Activated CD4-positive, alpha-beta memory T cell treated with anti-CD3 and anti-CD28 coated beads, Interleukin-2, amount 10 ng/mL, durations not matched to agents 7 days and 5 days (primary cell): ENCODE results near the gene OMP. TPM values are rescaled to one million over a fixed set of nuclear protein-coding genes. Genes with fewer than 3 reads are reported as not detected.
A peak's percentile ranks its signal among the peaks of the same experiment; 100 is the strongest.

Source experiments
- CTCF ChIA-PET: fragments of 350-600 bp; sonication (Branson Sonifier 250); formaldehyde crosslinking; loops from one replicate; lab custom pipeline; 2021; ENCODE audit warnings: antibody characterized with exemption, inconsistent platforms; lab: Charles Lee
- POLR2A ChIA-PET: fragments of 350-600 bp; sonication (Branson Sonifier 250); formaldehyde crosslinking; loops from one replicate; lab custom pipeline; 2021; ENCODE audit warnings: antibody characterized with exemption; lab: Charles Lee
- DNase-seq: peaks from one replicate; pipeline ENCODE4 v3.0.0-alpha.2; 2020
- H3K27ac Mint-ChIP-seq: one replicate; pipeline ENCODE4 v1.8.0; 2021; ENCODE audit warnings: mild to moderate bottlenecking, mixed read lengths
- H3K27me3 Mint-ChIP-seq: one replicate; pipeline ENCODE4 v1.8.0; 2021; ENCODE audit warnings: mixed read lengths
- H3K36me3 Mint-ChIP-seq: one replicate; pipeline ENCODE4 v1.8.0; 2021; ENCODE audit warnings: low read depth, mixed read lengths
- H3K4me1 Mint-ChIP-seq: one replicate; pipeline ENCODE4 v1.8.0; 2021; ENCODE audit warnings: mixed read lengths
- H3K4me3 Mint-ChIP-seq: one replicate; pipeline ENCODE4 v1.8.0; 2021; ENCODE audit warnings: mild to moderate bottlenecking, mixed read lengths
- H3K9me3 Mint-ChIP-seq: one replicate; pipeline ENCODE4 v1.8.0; 2021; ENCODE audit warnings: mixed read lengths
- total RNA-seq, 2 experiments: library from RNA; stranded (reverse); gene quantifications; one replicate each; pipeline ENCODE4 v1.2.3, GENCODE V29; 2021

The OMP gene
- total RNA-seq, 2 experiments from 2014 or later: not detected

DNA sequence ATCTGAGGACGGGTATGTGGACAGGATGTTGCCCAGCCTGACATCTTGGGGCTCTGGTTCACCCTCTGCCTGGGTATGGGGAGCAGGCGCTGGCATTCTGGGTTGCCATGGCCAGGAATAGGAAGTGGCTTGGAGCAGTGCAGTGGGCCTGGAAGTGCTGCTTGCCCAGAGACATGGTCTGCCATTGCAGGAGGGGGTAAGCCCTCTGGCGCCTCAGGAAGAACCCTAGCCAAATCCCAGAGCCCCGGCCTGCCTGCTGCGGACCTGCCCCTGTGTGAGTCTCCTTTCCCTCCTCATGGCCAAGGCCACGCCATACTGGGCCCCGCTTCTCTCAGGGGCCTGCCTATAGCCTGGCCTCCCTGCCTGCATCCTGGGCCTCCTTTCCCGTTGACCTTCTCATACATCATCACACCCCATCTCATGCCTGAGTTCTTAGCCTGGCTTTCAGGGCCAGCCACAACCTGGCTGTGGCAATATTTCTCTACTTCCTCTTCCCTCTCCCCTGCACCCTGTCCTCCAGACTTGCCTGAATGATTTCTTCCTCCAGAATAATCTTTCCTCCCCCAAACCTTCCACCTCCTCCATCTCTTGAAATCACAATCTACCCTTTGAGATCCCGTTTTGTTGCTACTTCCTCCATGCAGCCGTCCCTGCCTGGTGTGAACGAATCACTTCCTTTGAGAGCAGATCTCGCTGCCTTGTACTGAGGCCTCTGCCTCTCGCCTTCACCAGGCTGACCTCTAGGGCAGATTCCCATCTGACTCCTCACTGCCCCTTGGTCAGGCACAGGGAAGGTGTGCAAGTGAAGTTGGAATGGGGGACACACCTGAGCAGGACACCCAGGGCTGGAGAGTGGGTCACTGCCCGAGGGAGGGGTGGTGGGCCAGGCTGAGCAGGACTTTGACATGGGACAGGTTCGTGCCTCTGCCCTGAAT lies 30.7 kb upstream of the OMP start:
- no peak for DNase-seq
- H3K4me3 Mint-ChIP-seq: no peak overlapping the region
- no peak overlapping the region for H3K27ac Mint-ChIP-seq
- no peaks in the 10 kb centered on the region for H3K9me3 Mint-ChIP-seq
- H3K27me3 Mint-ChIP-seq: peaks cover 17% of the 10 kb centered on the region
- ChIA-PET POLR2A (interaction anchor here (1.4 to 2.2 kb wide), 2 partner anchors 10 to 20 kb away, joined by 8 to 12 read pairs; no protein-coding TSS in a partner anchor), CTCF (no interaction called here)
- peaks cover 20% of the 10 kb centered on the region for H3K4me1 Mint-ChIP-seq
- no peaks in the 10 kb centered on the region for H3K36me3 Mint-ChIP-seq

DNA sequence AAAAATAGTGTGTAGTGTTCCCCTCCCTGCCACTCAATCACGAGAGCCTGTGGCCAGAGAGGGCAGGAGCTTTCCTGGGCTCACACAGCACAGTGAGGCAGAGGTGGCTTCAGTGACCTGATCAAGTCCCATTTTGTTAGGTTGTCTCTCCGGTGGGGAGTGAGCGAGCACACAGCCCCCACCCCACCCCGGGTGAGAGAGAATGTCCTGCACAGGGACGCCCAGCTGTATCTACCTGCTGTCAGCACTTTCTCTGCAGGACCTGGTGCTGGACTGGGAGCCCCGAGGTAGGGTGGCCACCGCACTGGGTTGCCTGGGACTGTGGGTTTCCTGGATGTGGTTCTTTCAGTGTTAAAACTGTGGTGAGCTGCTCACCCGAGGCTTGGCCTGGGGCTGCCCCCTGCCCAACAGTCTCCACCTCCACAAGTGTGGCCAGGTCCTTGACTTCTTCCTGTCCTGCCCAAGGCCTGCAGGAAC lies 29.8 kb upstream of the OMP start:
- H3K27ac Mint-ChIP-seq: no peak overlapping the region
- peaks cover 20% of the 10 kb centered on the region for H3K4me1 Mint-ChIP-seq
- H3K36me3 Mint-ChIP-seq: no peaks in the 10 kb centered on the region
- H3K4me3 Mint-ChIP-seq: no peak overlapping the region
- peaks cover 17% of the 10 kb centered on the region for H3K27me3 Mint-ChIP-seq
- no peaks in the 10 kb centered on the region for H3K9me3 Mint-ChIP-seq
- ChIA-PET CTCF (interaction anchor here (1.3 kb wide), 1 partner anchor 25 kb away, joined by 7 read pairs; no protein-coding TSS in a partner anchor), POLR2A (interaction anchor here (1.4 to 2.2 kb wide), 2 partner anchors 10 to 21 kb away, joined by 8 to 12 read pairs; no protein-coding TSS in a partner anchor)
- peak; percentile 55 for DNase-seq

DNA sequence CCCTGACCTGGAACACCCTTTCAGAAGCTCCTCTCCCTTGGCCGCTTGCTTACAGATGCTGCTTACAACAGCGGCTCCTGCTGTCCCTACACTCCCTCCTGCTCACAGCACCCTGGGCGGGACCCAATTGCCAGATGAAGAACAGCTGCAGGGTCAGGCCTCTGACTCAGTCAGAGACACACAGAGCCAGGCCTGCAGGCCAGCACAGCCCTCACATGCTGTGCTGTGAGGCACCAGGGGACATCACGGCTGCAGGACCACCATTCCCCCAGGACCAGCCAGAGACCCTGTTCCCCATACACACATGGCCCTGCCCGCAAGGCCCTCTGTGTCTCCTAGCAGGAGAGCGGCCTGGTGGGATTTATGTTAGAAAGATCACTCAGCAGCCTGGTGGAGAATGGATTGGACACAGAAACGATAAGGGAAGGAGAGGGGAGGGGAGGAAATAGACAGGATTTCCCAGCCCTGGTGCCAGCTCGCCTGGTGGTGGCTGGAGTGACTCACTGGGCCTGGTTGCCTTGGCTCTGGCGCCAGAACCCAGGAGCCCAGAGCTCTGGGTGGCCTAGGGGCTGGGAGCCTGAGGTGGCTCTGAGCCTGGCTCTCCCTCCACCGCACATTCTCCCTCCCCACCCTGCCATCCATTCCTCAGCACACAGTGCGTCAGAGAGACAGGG lies 29.2 kb upstream of the OMP start:
- peaks cover 20% of the 10 kb centered on the region for H3K4me1 Mint-ChIP-seq
- no peak overlapping the region for H3K4me3 Mint-ChIP-seq
- H3K27me3 Mint-ChIP-seq: peaks cover 19% of the 10 kb centered on the region
- no peak overlapping the region for H3K27ac Mint-ChIP-seq
- CTCF ChIA-PET: interaction anchor here (1.3 kb wide), 1 partner anchor 26 kb away, joined by 7 read pairs; no protein-coding TSS in a partner anchor
- H3K36me3 Mint-ChIP-seq: no peaks in the 10 kb centered on the region
- POLR2A ChIA-PET: interaction anchor here (1.4 to 2.2 kb wide), 2 partner anchors 9 to 22 kb away, joined by 8 to 12 read pairs; no protein-coding TSS in a partner anchor
- H3K9me3 Mint-ChIP-seq: no peaks in the 10 kb centered on the region
- no peak for DNase-seq

DNA sequence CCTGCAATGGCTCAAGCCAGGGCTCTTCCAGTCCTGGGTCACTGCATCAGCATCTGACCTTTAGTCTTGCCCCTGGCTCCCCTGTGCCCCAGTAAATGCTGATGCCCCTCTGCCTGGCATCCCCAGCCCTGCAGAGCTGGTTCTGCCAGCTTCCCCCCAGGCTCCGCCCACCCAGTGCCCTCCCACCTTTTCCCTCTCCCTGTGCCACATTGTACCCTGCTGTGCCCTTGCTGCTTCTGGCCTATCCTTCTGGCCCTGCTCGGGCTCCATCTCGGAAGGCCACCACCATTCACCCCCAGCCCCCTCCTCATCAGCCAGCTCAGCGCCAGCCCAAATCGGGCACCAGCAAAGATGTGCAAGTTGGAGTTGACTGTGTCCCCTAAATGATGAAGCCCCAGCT lies 28.4 kb upstream of the OMP start:
- no peak for DNase-seq
- Mint-ChIP-seq H3K27me3 (peaks cover 19% of the 10 kb centered on the region), H3K4me3 (no peak overlapping the region), H3K4me1 (peaks cover 20% of the 10 kb centered on the region), H3K27ac (no peak overlapping the region), H3K9me3 (no peaks in the 10 kb centered on the region), H3K36me3 (no peaks in the 10 kb centered on the region)
- ChIA-PET POLR2A (interaction anchor here (2.2 kb wide), 1 partner anchor 8 kb away, joined by 12 read pairs; no protein-coding TSS in a partner anchor), CTCF (no interaction called here)

DNA sequence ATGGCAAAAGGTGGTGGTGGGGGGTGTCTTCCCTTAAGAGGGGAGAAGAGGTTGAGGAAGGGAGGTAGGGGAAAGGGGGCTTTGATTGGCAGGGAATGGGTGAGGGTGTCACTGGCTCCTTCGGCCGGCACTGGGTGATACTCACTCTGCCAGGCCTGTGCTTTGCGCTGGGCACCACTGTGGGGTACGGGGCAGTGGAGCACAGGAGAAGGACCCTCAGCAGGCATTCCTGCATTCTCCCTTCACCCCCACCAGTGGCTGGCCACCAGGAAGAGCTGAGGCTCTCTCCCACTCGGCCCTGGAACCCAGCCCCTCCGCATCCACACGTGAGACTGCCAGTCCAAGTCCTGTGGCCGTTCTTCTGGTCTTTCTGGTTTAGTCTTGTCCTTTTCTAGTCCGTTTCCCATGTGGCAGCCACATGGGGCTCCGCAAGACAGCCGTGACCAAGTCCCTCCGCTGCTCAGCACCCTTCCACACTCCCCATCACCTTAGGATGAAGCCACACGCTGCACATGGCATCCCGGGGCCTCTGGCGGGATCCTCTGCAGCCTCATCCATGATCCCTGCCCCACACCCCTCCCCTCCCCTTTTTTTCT lies 27.9 kb upstream of the OMP start:
- Mint-ChIP-seq H3K4me3 (no peak overlapping the region), H3K4me1 (peaks cover 20% of the 10 kb centered on the region), H3K9me3 (no peaks in the 10 kb centered on the region), H3K27me3 (peaks cover 19% of the 10 kb centered on the region), H3K36me3 (no peaks in the 10 kb centered on the region), H3K27ac (no peak overlapping the region)
- no peak for DNase-seq
- ChIA-PET CTCF (no interaction called here), POLR2A (no interaction called here)

DNA sequence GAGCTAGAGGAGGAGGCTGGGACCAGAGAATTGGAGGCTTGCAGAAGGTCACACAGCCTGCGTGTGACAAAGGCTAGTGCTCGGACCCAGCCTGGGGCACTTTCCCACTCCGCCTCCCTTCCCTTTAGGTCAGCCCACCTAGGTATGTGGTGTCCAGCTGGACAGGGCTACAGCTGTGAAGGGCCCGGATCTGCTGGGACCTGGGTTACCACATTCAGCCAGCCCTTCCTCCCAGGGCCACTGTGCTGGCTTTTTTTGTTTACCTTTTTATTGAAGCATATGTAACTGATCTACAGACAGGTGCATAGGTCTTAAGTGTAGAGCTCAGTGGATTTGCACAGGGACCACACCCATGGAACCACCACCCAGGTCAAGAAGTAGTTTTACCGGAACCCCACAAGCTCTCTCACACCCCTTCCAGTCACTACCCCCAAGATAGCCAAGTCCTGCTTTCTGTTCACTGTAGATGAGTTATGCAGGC lies 27.2 kb upstream of the OMP start:
- no peak overlapping the region for H3K27ac Mint-ChIP-seq
- H3K36me3 Mint-ChIP-seq: no peaks in the 10 kb centered on the region
- peaks cover 20% of the 10 kb centered on the region for H3K4me1 Mint-ChIP-seq
- H3K9me3 Mint-ChIP-seq: no peaks in the 10 kb centered on the region
- ChIA-PET POLR2A (no interaction called here), CTCF (no interaction called here)
- H3K27me3 Mint-ChIP-seq: peaks cover 16% of the 10 kb centered on the region
- H3K4me3 Mint-ChIP-seq: no peak overlapping the region
- no peak for DNase-seq

DNA sequence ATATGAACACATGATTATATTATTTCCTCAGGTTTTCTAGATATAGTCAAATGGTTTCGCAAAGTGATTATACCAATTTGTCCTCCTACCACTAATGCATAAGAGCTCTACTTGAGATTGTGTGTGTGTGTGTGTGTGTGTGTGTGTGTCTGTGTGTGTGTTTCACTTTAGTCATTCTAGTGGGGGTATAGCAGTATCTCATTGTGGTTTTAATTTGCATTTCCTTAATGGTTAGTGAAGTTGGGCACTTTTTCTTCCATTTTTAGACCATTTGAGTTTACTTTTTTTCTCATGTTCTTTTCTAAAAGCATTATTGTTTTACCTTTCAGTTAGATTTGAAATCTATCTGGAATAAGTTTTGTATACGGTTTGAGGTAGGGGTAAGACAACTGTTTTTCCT lies 23.0 kb upstream of the OMP start:
- DNase-seq: no peak
- Mint-ChIP-seq H3K4me1 (peaks cover 15% of the 10 kb centered on the region), H3K27ac (no peak overlapping the region), H3K9me3 (no peaks in the 10 kb centered on the region), H3K4me3 (no peak overlapping the region), H3K36me3 (no peaks in the 10 kb centered on the region), H3K27me3 (peaks cover 11% of the 10 kb centered on the region)
- CTCF ChIA-PET: interaction anchor here (1.2 kb wide), 1 partner anchor 14 kb away, joined by 4 read pairs; no protein-coding TSS in a partner anchor
- POLR2A ChIA-PET: no interaction called here

DNA sequence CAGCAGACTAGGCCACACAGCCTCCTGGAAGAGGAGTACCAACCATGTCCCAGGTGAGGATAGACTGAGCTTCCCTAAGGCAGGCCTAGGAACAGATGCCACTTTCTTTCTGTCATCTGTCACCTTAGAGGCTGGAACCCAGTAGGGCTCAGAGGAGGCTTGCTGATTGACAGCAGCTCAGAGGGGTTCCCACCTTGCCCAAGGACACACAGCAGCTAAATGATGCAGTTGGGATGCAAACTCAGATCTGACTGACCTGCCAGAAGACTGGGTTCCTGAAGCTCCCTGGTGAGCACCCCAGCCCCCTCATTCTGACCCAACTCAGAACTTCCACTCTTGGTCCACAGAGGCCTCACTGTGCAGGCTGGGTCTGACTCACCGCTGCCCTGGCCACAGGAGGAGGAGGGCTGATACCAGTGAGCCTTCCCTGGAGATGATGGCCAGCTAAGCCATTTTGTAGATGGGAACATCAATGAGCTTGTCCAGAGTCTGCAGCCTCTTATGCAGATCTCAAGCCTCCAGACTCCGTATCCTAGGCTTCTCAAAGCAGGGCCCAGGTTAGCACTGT lies 21.9 kb upstream of the OMP start:
- ChIA-PET CTCF (interaction anchor here (1.2 to 2.7 kb wide), 2 partner anchors 11 to 13 kb away, joined by 4 to 26 read pairs; no protein-coding TSS in a partner anchor), POLR2A (no interaction called here)
- DNase-seq: no peak
- Mint-ChIP-seq H3K27me3 (peaks cover 11% of the 10 kb centered on the region), H3K27ac (no peak overlapping the region), H3K4me3 (no peak overlapping the region), H3K36me3 (no peaks in the 10 kb centered on the region), H3K4me1 (peaks cover 15% of the 10 kb centered on the region), H3K9me3 (no peaks in the 10 kb centered on the region)

DNA sequence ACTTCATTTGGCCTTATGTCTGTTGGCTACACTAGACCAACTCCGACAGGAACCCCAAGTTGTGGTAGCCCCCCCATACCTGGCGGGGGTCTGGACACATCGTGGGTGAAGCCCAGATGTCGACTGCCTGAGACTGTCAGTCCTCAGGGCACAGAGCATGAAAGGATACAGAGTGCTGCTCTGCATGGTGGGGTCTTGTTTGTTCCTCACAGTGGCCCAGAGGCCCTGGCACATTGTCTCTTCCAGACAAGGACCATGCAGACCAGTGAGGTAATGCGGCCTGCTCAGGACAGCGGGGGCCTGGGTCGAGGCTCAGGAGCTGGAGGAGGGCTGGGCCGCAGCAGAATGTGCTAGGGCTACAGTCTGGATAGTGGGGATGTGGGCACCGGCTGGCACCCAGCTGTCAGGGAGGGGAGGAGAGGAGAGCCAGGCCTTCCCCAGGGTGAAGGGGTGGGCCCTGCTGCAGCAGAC lies 21.2 kb upstream of the OMP start:
- ChIA-PET POLR2A (interaction anchor here (0.9 to 1.7 kb wide), 3 partner anchors 8 to 17 kb away, joined by 3 to 12 read pairs (median 10); no protein-coding TSS in a partner anchor), CTCF (interaction anchor here (0.8 to 2.7 kb wide), 4 partner anchors 10 to 46 kb away, joined by 3 to 26 read pairs (median 4); partner anchors contain the start of gene MYO7A)
- H3K36me3 Mint-ChIP-seq: no peaks in the 10 kb centered on the region
- no peak overlapping the region for H3K4me3 Mint-ChIP-seq
- no peaks in the 10 kb centered on the region for H3K9me3 Mint-ChIP-seq
- no peak for DNase-seq
- H3K4me1 Mint-ChIP-seq: peaks cover 15% of the 10 kb centered on the region
- no peak overlapping the region for H3K27ac Mint-ChIP-seq
- H3K27me3 Mint-ChIP-seq: peaks cover 10% of the 10 kb centered on the region

DNA sequence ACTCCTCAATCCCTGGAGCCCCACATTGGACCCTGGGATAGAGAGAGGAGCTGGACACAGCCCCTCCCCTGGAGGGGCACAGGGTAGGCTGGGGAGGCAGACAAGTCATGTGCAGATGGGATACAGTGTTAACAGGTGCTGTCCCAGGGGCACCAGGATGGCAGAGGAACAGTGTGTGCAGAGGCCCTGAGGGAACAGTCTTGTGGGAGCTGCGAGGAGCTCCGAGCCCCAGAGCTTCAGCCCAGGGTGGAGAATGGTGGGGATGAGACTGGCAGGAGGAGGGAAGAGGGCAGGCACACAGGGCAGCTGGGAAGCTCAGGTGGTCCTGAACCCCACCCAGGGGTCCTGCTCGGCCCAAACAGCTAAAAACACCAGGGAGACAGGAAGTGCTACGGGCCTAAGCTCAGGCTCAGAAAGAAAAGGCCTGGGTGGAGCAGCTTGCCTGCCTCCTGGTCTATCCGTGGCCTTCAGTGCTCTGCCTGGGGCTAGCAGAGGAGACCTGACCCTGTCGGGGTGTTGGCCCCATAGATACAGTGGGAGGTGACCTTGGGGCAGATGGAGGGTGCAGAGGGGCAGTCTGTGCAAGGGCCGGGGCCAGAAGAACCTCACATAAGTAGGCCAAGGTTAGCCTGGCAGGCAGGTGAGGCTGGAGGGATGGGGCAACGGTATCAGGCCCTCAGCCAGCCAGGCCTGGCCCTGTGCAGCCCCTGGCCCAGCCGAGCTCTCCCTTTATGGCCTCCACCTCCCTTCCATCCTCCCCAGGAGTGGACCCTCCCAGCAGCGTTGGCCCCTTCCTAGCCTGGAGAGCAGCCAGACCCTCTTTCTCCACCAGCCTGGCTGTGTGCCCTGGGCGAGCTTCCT lies 20.4 kb upstream of the OMP start:
- no peaks in the 10 kb centered on the region for H3K9me3 Mint-ChIP-seq
- H3K27ac Mint-ChIP-seq: peak overlapping the region; percentile 91
- peaks cover 8% of the 10 kb centered on the region for H3K27me3 Mint-ChIP-seq
- ChIA-PET POLR2A (interaction anchor here (0.6 to 1.7 kb wide), 7 partner anchors 9 to 365 kb away, joined by 3 to 12 read pairs (median 3); partner anchors contain the start of gene CAPN5), CTCF (interaction anchor here (0.8 to 2.7 kb wide), 5 partner anchors 9 to 46 kb away, joined by 3 to 26 read pairs (median 4); partner anchors contain the start of genes CAPN5 and MYO7A)
- peak overlapping the region; percentile 58 for H3K4me3 Mint-ChIP-seq
- no peaks in the 10 kb centered on the region for H3K36me3 Mint-ChIP-seq
- peaks cover 15% of the 10 kb centered on the region for H3K4me1 Mint-ChIP-seq
- no peak for DNase-seq
